HG02852 (cell line): ENCODE results near the gene CMIP.
A peak's percentile ranks its signal among the peaks of the same experiment; 100 is the strongest.
"Not testable (repeated sequence)": the region's sequence is repeated elsewhere in the genome, so short reads cannot be mapped to it uniquely, and the experiment has no call there.

ENCODE experiments used
- ATAC-seq: cut with Tn5 transposase; IDR thresholded peaks from one replicate; pipeline ENCODE4 v1.9.1; 2021; ENCODE audit warnings: mild to moderate bottlenecking, moderate library complexity; ENCODE audit not compliant: unreplicated experiment

CMIP gene

GRCh38 chr16:81444448-81445121 is at the start of gene CMIP:
TSS of gene CMIP (plus strand) at chr16:81444808.
- peak; percentile 87 for ATAC-seq

DNA sequence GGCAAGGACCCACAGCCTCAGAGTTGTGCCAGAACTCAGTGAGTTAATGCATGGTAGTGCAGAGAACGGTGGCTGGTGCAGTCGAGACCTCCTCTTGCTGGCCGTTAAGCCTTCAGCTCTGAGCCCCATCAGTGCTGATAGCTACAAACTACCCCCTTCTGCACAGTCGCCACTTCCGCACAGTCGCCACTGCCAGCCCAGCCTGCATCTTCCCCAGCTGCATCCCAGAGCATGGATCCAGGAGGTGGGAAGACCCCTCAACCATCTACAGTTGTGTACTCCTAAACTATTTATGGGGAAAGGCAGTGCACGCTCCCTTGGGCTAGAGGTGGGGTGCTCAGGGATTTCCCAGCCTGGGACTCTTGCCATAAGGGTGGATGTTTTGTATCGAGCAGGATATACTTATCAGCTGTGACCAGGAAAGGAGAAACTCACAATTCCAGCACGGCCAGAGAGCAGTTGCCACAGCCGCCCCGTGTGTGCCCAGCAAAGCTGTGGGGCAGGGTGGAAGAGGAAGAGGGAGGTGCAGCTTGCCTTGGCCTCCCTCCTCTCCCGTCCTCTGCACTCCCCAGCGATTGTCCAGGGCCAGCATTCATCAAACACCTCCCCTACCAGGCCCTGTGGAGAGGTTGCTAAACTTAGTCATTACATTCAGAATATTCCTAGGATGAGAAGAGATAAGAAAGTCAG is 49.5 kb upstream of the CMIP start:
- ATAC-seq: no peak

GRCh38 chr16:81397058-81397878 is 47.3 kb upstream of the CMIP start:
- ATAC-seq: no peak

DNA sequence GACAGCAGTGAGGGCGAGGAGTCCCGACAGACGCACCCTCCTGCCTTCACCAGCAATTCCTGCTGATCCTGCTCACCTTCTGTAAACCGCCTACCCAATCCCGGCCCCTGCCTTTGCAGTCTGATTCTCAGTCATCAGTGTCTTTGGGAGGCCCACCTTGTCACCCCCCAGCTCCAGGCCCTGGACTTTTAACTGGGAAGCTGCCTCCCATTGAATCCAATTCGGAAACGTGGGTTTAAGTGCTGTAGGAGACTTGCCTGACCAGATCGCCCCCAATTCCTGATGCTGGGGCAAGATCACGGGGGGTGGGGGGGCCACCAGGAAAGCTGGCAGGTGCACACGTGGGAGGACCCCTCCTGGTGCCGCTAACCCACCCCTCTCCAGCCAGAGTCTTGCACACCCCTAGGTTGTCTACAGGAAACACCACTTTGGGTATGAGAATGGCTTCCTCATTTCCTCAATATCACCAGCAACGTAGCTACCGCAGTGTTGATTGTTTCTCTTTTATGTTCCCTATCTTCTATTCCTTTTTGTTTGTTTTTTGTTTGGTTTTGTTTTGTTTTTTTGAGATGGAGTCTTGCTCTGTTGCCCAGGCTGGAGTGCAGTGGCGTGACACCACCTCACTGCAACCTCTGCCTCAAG is 46.6 kb upstream of the CMIP start:
- ATAC-seq: no peak

DNA sequence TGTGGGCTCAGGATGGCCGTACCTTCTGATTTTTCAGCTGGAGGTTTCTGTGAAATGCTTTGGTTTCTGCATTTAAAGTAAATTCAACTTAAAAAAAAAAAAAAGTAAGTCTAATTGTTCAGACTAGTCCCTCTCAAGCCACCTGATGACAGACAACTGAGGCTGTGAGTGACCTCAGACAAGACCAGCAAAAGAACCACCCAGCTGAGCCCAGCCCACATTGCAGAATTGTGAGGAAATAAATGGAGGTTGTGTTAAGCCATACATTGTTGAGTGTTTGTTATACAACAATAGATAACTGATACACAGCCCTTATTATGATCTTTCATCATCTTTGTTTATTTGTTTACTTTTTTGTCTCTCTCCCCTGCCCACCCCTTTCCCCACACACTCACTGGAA is 44.7 kb upstream of the CMIP start:
- ATAC-seq: no peak

GRCh38 chr16:81401035-81401950 is 43.3 kb upstream of the CMIP start:
- ATAC-seq: no peak

- ATAC-seq: no peak
Measured at GRCh38 chr16:81403208-81403600, 41.4 kb upstream of the CMIP start.

GRCh38 chr16:81403601-81404391 is 40.8 kb upstream of the CMIP start:
- ATAC-seq: peak; percentile 83

- not testable (repeated sequence) for ATAC-seq
Measured at GRCh38 chr16:81405002-81405401, 39.6 kb upstream of the CMIP start.

- ATAC-seq: no peak
Measured at GRCh38 chr16:81405702-81406113, 38.9 kb upstream of the CMIP start.

DNA sequence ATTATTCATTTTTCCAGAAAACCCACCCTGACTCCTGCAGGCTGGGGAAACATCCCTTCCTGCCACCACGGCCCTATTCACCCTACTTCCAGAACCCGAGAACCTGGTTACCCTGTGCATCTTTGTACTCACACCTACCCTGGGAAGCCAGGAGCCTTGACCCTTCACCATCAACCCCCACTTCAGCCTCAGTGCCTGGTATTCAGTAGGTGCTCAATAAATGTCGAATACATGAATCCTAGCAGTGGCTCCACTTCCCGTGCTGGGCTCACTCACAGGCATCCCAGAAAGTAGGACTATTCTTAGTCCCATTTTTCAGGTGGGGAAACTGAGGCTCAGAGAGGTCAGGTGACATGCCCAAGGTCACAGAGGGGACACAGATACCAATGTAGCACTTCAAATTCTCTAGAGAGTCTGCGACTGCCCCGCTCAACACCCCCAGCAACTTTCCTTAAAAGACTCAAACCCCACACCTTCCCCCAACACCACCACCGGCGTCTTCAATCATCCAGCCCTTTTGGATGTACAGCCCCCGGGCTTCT is 36.1 kb upstream of the CMIP start:
- ATAC-seq: no peak

DNA sequence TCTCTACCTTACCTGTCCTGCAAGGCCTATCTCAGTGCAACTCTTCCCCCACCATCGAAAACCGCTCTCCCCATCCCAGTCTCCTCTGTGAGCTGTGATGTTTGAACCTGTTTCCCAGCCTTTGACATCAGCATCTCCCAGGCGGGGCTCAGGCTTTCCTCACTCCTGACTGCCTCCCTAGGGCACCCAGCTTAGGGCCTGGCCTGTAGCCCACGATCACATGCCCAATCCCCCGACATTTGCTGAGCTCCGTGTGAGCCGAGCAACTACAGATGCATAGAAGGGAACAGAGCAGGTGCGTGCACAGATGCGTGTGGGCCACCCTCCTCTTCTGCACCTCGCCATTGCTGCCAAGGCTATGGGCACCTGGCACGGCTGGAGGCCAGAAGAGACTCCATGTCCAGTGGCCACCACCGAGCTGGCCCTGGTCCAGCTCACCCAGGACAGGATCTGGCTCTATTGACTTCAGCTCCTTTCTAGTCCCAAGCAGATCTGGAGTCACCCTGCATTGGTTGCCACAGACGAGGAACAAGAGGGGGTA is 35.5 kb upstream of the CMIP start:
- no peak for ATAC-seq

DNA sequence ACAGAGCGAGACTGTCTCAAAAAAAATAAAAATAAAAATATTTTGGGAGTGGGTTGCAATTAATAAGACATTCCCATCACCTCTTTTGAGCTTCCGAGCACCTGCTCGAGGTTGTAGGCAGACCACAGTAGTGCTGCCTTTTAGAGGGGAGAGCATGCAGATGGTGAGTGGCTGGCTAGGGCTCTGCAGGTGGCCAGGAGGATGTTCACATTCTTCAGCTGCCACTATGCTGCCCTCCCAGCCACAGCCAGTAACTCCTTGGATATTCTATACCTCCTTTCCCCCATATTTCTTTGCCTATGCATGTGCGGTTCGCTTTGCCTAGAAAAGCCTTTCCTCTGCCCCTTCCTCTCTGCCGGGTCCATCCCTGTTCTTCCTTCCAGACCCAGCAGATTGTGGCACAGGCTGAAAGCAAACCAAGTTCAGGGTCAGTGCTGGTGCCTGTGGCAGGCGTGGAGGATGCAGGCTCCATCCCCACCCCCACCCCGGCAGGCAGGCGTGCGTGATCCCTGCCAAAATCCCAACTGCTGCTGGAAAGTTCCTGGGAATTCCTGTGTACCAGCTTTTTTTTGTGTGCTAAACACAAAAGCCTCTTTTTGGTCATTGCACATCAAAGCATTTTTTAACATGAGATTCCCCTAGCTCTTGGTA is 33.8 kb upstream of the CMIP start:
- no peak for ATAC-seq

DNA sequence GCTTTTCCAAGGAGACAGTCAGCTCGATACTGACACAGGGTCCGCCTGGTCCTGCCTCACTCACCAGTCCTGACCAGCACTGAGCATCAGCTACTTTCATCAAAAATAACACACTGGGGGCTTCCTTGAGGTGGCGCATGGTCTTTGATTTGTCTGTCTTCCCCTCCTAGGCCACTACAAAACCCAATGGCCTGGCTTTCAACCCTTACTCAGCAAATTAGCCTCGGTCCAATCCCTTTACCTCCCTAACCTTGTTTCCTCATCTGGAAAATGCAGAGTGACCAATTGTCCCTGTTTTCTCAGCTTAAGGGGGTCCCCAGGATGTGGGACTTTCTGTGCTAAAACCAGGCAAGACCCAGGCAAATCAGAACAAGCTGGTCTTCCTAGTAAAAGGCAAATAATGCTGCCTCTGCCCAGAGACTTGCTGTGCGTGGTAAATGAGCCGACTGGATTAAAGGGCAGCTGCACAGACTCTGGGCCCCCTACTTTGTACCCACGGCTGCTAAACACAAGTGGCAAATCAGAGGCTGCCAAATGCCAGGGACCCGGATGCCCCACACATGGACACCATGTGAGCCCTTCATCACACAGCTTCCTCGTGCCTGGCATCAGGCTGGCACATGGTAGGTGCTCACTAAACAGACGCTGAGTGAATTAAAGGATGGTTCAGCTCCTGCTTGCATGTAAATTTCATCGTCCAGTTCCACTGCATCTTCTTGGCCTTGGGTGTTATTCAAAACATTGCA is 31.2 kb upstream of the CMIP start:
- ATAC-seq: no peak

DNA sequence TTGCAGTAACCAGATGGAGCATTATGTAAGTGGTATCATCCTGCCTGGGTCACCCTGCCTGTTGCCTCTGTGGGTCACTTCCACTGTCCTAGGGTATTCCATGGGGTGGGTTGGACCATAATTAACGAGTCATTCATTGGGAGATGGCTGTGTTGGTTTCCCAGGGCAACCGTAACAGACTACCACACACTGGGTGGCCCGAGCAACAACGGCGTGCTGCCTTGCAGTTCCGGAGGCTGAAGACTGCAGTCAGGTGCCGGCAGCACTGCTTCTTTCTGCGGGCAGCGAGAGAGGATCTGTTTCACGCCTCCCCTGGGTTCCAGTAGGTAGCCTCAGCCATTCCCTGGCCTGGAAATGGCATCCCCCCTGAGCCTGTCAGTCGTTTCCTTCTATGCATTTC is 28.9 kb upstream of the CMIP start:
- no peak for ATAC-seq

DNA sequence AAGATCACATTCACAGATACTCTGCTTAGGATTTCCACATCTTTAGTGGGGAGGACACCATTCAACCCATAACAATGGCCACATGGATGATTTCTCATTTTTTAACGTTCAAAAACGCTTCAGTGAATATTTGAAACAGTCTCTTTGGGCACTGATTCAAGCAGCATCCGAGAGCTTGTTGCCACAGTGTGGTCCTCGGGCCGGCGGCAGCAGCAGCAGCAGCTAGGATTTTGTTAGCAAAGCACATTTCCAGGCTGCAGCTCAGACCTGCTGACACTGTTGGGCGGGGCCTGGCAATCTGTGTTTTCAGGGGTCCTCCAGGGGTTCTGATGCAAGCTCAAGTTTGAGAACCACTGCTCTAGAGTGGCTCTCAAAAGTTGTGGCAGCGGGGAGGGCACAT is 27.9 kb upstream of the CMIP start:
- ATAC-seq: no peak

DNA sequence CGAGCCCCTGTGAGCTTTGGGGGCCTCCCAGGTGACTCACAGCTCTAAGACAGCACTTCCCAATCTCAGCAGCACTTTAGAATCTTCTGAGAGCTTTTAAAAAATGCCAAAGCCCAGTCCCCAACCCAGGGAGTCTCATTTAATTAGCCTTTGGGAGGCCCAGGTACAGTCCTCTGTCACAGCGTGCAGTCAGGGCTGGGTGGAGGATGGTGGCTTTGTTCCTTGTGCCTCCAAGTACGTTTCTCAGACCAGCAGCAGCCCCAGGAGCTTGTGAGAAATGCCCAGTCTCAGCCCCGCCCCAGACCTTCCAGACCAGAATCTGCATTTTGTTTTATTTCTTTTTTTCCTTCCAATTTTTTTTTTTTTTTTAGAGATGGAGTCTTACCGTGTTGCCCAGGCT is 27.4 kb upstream of the CMIP start:
- no peak for ATAC-seq

DNA sequence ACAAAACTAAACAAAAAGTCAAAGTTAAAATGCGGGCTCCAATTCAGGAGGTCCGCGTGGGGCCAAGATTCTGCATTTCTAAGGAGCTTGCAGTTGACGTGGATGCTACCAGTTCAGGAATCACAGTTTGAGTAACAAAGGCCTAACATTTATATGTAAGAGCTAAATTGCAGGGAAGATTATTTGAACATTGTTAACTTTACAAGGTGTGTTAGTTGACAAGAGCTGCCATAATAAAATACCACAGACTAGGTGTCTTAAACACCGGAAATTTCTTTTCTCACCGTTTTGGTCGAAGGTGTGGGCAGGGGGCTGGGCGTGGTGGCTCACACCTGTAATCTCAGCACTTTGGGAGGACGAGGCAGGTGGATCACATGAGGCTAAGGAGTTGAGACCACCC is 24.8 kb upstream of the CMIP start:
- ATAC-seq: no peak
